ENCODE measurements around the gene SPACA4.
"Not testable (repeated sequence)": the region's sequence is repeated elsewhere in the genome, so short reads cannot be mapped to it uniquely, and the experiment has no call there.

The SPACA4 gene, protein sequence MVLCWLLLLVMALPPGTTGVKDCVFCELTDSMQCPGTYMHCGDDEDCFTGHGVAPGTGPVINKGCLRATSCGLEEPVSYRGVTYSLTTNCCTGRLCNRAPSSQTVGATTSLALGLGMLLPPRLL

DNA sequence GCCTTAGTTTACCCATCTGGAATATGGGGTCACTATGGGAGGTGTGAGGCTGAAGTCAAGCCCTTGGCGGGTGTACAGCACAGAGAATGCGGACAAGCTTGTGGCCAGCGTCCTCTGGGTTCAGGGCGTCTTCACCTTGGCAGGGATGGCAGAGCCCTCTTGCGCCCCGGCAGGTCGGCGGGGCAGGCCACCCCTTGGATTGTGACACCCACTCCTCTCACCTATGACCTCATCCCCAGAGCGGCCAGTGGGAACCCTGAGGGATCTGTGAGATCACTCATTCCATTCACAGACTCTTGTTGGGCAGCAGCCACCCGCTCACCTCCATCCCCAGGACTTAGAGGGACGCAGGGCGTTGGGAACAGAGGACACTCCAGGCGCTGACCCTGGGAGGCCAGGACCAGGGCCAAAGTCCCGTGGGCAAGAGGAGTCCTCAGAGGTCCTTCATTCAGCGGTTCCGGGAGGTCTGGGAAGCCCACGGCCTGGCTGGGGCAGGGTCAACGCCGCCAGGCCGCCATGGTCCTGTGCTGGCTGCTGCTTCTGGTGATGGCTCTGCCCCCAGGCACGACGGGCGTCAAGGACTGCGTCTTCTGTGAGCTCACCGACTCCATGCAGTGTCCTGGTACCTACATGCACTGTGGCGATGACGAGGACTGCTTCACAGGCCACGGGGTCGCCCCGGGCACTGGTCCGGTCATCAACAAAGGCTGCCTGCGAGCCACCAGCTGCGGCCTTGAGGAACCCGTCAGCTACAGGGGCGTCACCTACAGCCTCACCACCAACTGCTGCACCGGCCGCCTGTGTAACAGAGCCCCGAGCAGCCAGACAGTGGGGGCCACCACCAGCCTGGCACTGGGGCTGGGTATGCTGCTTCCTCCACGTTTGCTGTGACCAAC lies at the start of gene SPACA4:
SPACA4 (plus strand) TSS at position 280 of the 896 bp plus-strand sequence; CDS start at position 517, 237 bp downstream.
- no peak for DNase-seq

DNA sequence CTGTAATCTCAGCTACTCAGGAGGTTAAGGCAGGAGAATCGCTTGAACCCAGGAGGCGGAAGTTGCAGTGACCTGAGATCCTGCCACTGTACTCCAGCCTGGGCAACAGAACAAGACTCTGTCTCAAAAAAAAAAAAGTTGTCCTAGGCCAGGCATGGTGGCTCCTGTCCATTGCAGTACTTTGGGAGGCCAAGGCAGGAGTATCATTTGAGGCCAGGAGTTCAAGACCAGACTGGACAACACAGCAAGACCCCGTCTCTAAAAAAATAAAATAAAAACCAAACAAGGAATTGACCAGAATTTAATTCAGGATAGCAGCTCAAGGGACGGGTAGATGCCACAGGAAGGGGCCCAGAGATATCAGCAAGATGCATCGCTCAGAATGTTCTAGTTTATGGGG lies 49.7 kb upstream of the SPACA4 start:
- no peak for DNase-seq

DNA sequence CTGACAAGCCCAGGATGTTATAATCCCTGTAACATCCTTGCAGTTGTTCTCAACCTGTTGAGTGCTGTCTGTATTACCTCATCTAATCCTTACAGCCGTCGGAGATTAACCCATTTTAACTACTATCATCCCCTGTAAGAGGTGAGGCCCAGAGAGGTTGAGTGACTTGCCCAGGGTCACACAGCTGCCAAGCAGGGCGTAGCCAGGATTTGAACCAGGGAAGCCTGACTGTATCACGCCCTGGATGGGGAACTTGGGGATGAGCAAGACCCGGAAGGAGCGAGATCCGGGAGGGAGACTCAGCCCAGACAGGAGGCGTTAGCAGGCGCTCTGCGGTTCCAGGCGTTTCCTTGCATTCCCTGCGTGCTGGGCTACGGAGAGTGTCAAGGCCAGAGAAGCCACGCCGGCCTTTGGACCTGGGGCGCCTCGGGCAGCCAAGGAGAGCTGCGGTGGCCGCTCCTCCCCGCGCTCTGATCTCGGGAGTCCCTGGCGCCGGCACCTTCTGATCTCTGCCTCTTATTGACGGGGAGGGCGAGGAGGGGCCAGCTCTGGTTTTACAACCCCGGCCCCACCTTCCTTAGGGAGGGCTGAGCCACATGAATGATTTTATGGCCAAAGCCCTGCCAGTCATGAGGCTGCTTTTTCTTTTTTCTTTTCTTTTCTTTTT lies 48.4 kb upstream of the SPACA4 start:
- DNase-seq = no peak

DNA sequence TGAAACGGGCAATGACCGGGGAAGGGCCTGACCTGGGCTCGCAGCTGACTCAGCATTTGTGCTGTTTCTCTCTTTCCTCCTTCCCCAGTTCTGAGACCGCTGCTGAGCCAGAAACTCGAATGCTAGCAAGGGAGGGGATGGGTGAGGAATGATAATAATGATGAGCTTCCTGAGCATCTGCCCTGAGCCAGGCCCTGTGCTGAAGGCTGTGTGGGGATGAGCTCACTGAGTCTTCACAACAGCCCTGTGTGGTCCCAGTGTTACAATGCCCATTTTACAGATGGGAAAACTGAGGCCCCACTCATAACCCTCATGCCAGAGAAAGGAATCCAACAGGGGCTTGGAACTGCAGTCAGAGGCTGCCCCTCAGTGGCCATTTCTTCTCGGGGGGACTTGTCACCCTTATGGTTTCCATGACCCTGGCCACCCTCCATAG lies 46.4 kb upstream of the SPACA4 start:
- DNase-seq = no peak

DNA sequence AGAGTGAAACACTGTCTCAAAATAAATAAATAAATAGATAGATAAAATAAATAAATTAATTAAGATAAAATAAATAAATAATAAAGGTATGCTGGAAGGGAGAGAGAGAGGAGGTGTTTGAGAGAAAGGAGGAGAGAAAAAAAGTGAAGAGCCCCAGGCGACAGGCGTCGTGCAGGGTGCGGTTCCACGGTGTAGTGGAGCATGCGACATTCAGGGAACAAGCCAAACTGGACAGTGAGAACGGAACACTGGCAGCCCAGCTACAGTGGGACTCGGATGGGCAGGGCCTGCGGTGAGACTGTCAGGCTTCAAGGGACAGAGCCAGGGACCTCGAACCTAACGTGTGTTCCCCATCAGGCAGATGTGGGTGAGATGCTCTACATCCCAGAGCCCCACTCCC lies 45.1 kb upstream of the SPACA4 start:
- no peak for DNase-seq

DNA sequence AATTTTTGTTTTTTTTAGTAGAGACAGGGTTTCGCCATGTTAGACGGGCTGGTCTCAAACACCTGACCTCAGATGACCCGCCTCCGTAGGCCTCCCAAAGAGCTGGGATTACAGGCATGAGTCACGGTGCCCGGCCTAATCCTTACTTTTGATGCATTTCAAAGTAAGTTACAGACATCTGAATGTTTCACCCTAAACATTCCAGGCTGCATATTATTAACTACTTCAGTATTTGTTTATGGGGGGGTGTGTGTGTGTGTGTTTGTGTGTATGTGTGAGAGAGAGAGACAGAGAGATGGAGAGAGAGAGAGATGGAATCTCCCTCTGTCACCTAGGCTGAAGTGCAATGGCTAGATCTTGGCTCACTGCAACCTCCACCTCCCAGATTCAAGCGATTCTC lies 41.5 kb upstream of the SPACA4 start:
- DNase-seq = no peak

DNA sequence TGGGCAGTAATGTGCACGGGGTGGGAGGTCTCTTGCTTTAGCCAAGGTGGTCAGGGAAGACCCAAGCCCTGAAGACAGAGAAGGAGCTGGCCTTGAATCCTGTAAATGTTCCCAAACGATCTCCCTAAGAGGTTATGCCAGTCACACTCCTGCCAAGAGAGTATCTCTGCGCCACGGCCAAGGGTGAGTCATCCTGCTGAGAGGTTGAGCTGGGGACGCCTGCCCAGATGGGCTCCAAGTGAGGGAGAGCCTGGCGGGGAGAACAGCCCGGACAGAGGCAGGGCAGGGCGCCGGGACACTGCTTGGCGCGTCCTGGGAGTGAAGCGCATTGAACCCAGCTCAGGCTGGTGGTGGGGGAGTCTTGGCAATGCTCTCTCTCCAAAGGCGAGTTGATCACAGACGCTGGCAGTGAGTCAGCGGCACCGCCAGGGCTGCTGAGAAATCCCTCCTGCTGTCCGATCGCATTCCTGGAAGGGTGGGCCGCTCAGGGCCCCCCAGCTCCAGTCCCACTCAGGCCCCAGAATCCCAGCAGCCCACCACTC lies 38.1 kb upstream of the SPACA4 start:
- no peak for DNase-seq

DNA sequence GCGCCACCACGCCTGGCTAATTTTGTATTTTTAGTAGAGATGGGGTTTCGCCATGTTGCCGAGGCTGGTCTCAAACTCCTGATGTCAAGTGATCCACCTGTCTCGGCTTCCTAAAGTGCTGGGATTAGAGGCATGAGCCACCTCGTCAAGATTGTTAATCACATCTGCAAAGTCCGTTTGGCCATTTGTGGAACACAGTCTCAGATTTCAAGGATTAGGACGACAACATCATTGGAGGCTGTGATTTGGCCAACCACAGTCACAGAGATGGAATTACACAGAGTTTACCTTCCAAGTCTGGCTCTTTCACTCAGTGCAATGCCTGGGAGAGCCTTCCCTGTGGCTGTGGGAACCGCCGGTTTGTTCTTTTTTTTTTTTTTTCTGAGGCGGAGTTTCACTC lies 36.7 kb upstream of the SPACA4 start:
- DNase-seq = no peak

DNA sequence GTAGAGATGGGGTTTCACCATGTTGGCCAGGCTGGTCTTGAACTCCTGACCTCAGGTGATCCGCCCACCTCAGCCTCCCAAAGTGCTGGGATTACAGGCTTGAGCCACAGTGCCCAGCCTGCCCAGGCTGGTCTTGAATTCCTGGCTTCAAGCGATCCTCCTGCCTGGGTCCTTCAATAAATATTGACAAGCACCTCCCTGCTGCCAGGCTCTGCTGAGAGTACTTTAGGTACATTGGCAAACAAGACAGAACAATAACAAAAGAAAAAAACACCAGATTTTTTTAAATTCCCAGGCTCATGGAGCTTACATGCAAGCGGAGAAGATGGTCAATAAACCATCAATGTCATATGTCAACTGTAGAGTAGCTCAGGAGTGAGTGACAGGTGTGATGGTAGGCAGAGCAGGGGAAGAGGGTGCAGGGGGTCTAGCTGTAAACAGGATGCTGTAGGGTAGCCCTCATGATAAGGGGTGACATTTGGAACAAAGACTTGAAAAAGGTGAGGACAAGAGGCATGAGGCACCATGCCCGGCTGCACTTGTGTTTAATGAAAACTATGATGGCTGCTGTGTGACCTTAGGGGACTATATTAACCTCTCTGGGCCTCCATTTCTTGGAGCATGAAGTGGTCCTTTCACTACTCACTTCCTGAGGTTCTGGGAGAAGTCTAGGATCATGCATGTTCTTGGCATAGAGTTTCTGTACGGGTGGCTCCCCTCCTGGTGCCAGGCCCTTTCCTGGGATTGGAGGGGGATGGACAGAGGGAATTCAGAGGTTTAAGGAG lies 35.0 kb upstream of the SPACA4 start:
- no peak for DNase-seq

DNA sequence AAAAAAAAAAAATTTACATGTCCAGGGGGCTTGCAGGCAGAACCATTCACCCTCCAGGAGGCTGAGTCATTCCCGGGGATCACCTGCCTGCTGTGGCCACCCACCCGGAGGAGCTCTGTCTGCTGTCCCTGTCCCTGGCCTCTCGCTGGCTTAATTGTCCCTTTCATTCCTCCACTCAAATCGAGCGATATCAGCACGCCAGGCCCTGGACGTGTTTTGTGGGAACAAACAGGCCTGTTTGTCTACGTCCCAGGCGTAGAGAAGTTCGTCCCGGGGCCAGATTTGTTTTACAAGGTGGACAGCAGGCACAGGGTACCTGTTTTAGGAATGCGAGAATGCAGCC lies 33.4 kb upstream of the SPACA4 start:
- DNase-seq = no peak

DNA sequence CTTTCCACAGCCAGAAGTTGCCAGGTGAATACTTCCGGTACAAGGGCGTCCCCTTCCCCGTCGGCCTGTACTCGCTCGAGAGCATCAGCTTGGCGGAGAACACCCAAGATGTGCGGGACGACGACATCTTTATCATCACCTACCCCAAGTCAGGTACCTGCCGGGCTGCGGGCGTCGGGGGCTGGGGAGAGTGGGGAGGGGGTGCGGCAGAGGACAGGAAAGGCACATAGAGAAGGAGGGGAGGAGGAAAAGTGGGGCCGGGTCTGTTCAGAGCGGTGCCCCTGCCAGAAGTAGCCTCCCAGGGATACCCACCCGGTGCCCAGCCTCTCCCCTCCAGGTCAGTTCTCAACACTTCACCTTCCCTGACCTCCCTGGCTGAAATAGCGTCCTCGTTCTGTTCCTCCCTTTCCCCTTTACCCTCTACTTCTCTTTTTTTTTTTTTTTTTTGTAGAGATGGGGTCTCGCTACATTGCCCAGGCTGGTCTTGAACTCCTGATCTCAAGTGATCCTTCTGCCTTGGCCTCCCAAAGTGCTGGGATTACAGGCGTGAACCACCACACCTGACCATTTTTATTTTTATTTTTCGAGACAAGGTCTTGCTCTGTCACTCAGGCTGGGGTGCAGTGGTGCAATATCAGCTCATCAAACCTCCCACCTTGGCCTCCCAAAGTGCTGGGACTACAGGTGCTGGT lies 30.5 kb upstream of the SPACA4 start:
- no peak for DNase-seq

DNA sequence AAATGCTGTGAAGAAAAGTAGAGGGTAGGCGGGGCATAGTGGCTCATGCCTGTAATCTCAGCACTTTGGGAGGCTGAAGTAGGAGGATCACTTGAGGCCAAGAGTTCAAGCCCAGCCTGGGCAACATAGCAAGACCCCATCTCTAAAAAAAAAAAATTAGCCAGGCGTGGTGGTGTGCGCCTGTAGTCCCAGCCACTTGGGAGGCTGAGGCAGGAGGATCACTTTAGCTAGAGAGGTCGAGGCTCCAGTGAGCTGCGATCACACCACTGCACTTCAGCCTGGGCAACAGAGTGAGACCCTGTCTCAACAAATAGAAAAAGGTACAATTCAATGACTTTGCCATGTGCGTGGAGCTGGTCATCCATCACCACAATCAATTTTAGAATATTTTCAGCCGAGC lies 28.6 kb upstream of the SPACA4 start:
- not testable (repeated sequence) for DNase-seq

DNA sequence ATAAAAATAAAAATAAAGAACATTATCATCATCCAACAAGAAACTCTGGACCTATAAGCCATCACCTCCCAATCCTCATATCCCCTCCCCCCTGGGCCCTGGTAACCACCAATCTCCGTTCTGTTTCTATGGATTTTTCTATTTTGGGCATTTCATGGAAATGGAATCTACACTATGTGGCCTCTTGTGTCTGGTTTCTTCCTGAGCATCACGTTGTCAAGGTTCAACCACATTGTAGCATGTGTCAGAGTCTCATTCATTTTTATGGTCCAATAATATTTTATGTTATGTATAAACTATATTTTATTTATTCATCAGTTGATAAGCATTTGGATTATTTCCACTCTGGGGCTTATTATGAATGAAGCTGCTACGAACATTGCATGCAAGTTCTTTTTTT lies 27.7 kb upstream of the SPACA4 start:
- no peak for DNase-seq

DNA sequence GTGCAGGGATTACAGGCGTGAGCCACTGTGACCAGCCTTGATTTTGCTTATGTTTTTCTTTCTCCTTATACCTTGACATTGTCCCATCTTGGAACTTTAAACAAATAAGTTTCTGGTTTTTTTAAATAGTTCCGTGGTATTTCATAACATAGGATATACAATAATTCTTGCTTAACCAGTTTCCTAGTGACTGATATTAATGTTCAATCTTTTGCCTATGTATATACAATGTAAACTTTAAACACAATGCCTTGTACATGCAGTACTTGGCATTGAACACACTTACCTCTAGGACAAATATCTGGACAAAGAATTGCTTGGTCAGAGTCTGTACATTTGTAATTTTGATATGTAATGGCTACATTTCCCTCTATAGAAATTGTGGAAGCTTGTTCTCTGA lies 24.4 kb upstream of the SPACA4 start:
- DNase-seq = no peak

DNA sequence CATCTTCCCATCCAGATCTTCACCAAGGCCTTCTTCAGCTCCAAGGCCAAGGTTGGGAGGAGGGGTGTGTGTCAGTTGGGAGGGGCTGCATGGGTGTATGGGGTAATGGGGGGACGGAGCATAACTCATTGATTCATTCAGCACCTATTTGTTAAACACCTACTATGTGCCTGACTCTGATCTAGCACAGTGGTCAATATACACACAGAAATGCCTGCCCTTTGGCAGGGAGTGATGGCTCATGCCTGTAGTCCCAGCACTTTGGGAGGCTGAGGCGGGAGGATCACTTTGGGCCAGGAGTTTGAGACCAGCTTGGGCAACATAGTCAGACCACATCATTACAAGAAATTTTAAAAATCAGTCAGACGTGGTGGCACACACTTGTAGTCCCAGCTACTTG lies 19.2 kb upstream of the SPACA4 start:
- DNase-seq = no peak

DNA sequence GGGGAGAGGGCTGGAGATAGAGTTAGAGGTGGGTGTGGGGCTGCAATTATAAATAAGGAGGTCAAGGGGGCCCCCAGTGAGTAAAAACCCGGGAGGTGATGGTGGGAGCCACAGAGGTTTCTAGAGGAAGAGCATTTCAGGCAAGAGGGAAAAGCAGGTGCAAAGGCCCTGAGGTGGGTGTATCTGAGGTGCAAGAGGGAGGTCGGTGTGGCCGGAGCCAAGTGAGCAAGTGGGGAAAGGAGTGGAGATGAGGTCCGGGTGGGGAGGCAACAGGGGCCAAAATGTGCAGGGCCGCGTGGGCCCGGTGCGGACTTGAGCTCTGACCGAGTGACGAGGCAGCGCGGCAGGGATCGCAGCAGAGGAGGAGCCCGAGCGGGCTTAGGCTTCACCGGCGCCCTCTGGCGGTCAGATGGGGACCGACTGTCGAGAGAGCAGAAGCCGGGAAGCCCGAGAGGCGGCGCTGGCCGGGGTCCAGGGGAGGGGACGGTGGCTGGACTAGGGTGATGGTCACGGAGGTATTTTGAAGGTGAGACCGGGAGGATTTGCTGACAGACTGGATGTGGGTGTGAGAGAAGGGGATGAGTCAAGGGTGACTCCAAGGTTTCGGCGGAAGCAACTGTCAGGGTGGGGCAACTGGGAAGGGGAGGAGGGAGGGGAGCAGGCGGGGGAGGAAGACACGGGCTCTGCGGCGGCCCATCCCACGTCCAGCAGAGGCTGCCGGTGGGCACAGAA lies 17.7 kb upstream of the SPACA4 start:
- DNase-seq = peak; percentile 81

DNA sequence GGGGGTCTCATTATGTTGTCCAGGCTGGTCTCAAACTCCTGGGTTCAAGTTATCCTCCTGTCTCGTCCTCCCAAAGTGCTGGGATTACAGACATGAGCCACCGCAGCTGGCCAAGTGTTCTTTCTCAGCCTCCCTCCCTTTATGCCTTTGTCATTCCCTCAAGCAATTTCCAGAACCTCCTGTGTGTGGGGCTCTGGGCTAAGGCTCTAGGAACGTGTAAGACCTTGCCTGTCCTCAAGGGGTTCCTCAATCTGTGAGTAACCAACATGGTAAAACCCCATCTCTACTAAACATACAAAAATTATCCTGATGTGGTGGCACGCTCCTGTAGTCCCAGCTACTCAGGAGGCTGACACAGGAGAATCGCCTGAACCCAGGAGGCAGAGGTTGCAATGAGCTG lies 15.5 kb upstream of the SPACA4 start:
- DNase-seq = no peak

DNA sequence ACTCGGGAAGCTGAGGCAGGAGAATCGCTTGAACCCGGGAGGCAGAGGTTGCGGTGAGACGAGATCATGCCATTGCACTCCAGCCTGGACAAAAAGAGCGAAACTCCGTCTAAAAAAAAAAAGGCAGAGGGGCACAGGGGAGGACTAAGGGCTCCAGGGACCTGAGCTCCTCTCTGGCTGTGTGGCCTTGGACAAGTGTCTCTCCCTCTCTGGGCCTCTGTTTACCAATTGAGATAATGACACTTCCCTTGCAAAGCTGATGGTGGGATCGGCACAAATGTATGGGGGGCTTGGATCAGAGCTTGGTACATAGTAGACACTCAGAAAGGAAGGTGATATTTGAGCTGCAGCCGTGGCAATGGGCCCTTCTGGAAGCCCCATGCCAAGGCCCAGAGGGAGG lies 11.4 kb upstream of the SPACA4 start:
- no peak for DNase-seq

DNA sequence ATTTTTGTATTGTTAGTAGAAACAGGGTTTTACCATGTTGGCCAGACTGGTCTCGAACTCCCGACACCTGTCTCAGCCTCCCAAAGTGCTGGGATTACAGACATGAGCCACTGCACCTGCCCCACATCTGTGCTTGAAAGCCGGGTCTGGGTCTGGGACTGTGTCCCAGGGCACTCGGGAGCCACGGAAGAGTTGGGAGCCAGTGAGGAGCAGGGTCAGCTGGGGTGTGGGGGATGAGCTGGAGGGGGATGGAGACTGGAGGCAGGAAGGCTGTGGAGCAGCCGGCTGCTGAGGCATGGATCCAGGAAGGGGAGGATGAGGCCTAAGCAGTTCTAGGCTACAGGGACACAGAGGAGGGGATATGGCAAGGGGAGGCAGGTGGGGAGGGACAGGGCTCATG lies 10.7 kb upstream of the SPACA4 start:
- no peak for DNase-seq

DNA sequence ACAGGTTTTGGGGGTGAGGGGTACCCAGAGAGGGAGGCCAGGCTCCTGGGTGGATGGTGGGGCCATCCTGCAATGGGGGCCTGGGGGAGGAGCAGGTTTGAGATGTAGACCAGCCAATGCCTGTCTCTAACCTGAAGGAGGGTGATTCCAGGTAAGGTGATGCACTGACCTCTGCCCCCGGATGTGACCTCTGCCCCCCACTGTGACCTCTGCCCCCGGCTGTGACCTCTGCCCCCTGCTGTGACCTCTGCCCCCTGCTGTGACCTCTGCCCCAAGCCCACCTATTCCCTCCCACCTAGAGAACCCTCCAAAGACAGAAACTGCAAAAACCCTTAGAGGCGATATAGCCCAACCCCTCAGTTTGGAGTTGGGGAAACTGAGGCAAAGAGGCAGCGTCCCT lies 10.3 kb upstream of the SPACA4 start:
- DNase-seq = no peak

DNA sequence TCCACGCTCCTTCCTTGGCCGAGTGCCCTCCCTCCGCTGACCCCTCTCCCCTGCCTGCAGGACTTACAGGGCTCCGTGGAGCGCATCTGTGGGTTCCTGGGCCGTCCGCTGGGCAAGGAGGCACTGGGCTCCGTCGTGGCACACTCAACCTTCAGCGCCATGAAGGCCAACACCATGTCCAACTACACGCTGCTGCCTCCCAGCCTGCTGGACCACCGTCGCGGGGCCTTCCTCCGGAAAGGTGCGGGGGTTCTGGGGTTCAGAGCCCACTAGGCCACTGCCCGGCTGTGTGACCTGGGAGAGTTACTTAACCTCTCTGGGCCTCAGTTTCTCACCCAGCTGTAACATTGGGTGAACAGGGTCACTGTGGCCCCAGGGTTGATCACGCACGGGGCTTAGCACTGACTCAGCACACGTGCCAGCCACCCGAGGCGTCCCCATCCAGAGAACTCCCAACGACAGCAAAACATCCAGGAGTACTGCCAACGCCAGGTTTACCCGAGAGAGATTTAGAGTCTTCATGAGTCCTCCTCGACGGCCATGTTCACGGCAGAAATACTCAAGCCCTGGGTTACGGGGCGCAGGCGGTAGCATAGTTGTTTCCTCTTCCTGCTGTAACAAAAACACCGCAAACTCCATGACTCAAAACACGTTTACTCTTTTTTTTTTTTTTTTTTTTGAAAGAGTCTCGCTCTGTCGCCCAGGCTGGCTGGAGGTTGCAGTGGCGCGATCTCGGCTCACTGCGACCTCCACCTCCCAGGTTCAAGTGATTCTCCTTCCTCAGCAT lies 9.7 kb upstream of the SPACA4 start:
- peak; percentile 26 for DNase-seq
